ENCODE data around the gene RWDD3. TPM values are rescaled to one million over a fixed set of nuclear protein-coding genes. Genes with fewer than 3 reads are reported as not detected.

Gene RWDD3
- total and polyA plus RNA-seq, 3 experiments from 2014 or later: 11.2 to 38.3 (median 13.0) TPM

Other genes with a start within 250 kb of the RWDD3 start
- gene ALG14, start 161.3 kb upstream of the RWDD3 start, total RNA-seq: 1 to 10 TPM; 4.4 to 4.6 TPM
- gene ALG14, start 161.3 kb upstream of the RWDD3 start, polyA plus RNA-seq: 6.8 TPM
- gene TLCD4, start 116.9 kb upstream of the RWDD3 start, total RNA-seq: under 1 TPM; 0.04 to 0.09 TPM
- not detected for gene TLCD4, start 116.9 kb upstream of the RWDD3 start, polyA plus RNA-seq

Data from CD8-positive, alpha-beta memory T cell (primary cell).